ENCODE data around the gene GPS2. TPM values are rescaled to one million over a fixed set of nuclear protein-coding genes. Genes with fewer than 3 reads are reported as not detected.
A peak's percentile ranks its signal among the peaks of the same experiment; 100 is the strongest.

The GPS2 gene
- total RNA-seq, 1 experiment from 2014 or later, result 62.6 TPM

DNA sequence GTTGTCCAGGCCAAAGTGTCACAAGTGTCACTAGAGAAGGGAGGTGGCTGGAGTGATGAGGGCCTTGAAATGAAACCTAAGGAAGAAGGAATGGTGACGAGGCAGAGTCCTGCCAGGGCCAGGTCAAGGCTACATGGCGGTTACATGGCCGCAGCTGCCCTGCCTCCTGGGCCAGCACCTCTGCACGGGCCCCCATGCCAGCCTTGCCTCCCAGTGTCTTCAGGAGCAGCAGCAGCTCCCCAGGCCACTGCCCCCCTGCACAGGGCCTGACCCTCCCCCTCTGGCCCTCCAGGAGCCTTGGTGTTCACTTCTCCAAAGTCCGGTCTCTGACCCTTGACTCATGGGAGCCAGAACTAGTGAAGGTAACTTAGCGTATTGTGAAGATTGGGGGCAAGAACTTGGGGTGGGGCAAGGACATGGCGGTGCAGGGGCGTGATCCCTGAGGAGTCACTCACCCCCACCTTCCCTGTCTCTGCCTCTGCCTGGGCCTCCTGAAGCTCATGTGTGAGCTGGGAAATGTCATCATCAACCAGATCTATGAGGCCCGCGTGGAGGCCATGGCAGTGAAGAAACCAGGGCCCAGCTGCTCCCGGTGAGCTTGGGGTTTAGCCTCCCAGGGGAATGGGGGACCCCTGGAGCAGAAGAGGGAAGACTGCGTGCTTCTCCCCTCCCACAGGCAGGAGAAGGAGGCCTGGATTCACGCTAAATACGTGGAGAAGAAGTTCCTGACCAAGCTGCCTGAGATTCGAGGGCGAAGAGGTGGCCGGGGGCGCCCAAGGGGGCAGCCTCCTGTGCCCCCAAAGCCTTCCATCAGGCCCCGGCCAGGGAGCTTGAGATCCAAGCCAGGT lies 32.7 kb upstream of the GPS2 start:
- H3K9me3 Mint-ChIP-seq, result no peaks in the 10 kb centered on the region

More for the DNA sequence above, 32.7 kb upstream of the GPS2 start:
- Mint-ChIP-seq H3K27me3 (ENCODE audit: low read depth) (peaks cover 5% of the 10 kb centered on the region), H3K27ac (peak overlapping the region in 1 of 3 experiments; percentile 40; a peak in 1 of 7 replicates), H3K4me3 (peak overlapping the region in 1 of 2 experiments; percentile 40; a peak in 1 of 5 replicates), H3K36me3 (ENCODE audit: insufficient read depth in 1 of 3, low read depth in 3 of 3) (peaks cover 0 to 2% (median 0%) of the 10 kb centered on the region in 3 experiments; a peak in 2 of 7 replicates), H3K4me1 (peaks cover 18 to 20% of the 10 kb centered on the region in 2 experiments)
- H3K18ac ChIP-seq (ENCODE audit: insufficient read length, low read depth, low read length), result no peak overlapping the region
- 0 out of 2 replicates have a peak, but pooled peaks cover 2% of the 10 kb centered on the region for H3K4me1 ChIP-seq (ENCODE audit: insufficient read depth, low read length)
- DNase-seq, result no peak
- no peak overlapping the region for H3K56ac ChIP-seq (ENCODE audit: insufficient read length, low read depth, low read length)
- no peak overlapping the region for H2BK12ac ChIP-seq (ENCODE audit: insufficient read length, low read depth, low read length)
- H4K8ac ChIP-seq (replicated peaks; ENCODE audit: insufficient read length, low read depth, low read length), result no peak overlapping the region
- no peak overlapping the region for H2BK15ac ChIP-seq (ENCODE audit: low read depth, low read length)
- H3T11ph ChIP-seq (ENCODE audit: low read length), result no peak overlapping the region
- no peak overlapping the region for H4K5ac ChIP-seq (ENCODE audit: insufficient read length, low read depth, low read length)
- no peak overlapping the region for H3K4ac ChIP-seq (ENCODE audit: low read depth, low read length)
- no peak overlapping the region for H3K14ac ChIP-seq (ENCODE audit: insufficient read depth, low read length)
- no peaks in the 10 kb centered on the region for H4K20me1 ChIP-seq (ENCODE audit: control insufficient read depth, insufficient read depth, insufficient read length)
- no peak overlapping the region for H3K9ac ChIP-seq (ENCODE audit: extremely low read depth, insufficient read length, low read length)
- no CpG with 5 or more reads among the region's 19 CpGs for WGBS (ENCODE audit: extremely low coverage, insufficient read length, low lambda C conversion rate)
- no peak overlapping the region for H2BK120ac ChIP-seq (ENCODE audit: low read depth, low read length, poor library complexity, severe bottlenecking)
- H2AFZ ChIP-seq (ENCODE audit: low read length), result no peak overlapping the region
- H3K23me2 ChIP-seq (ENCODE audit: insufficient read length, low read depth, low read length, poor library complexity, severe bottlenecking), result peaks cover 12% of the 10 kb centered on the region
- H2AK5ac ChIP-seq (ENCODE audit: insufficient read length, low read length), result no peak overlapping the region
- no peaks in the 10 kb centered on the region for H3K9me3 ChIP-seq (ENCODE audit: control insufficient read depth, low read depth, low read length)
- no peaks in the 10 kb centered on the region for H3K79me1 ChIP-seq (ENCODE audit: insufficient read depth, low read depth, low read length, poor library complexity, severe bottlenecking)
- H2BK5ac ChIP-seq (ENCODE audit: insufficient read length, low read length), result no peak overlapping the region
- H3K27ac ChIP-seq (ENCODE audit: insufficient read length, low read depth, low read length), result no peak overlapping the region
- no peak overlapping the region for H3K4me2 ChIP-seq (ENCODE audit: insufficient read depth, insufficient read length, low read length)
- TF ChIP-seq, protein P1, sequence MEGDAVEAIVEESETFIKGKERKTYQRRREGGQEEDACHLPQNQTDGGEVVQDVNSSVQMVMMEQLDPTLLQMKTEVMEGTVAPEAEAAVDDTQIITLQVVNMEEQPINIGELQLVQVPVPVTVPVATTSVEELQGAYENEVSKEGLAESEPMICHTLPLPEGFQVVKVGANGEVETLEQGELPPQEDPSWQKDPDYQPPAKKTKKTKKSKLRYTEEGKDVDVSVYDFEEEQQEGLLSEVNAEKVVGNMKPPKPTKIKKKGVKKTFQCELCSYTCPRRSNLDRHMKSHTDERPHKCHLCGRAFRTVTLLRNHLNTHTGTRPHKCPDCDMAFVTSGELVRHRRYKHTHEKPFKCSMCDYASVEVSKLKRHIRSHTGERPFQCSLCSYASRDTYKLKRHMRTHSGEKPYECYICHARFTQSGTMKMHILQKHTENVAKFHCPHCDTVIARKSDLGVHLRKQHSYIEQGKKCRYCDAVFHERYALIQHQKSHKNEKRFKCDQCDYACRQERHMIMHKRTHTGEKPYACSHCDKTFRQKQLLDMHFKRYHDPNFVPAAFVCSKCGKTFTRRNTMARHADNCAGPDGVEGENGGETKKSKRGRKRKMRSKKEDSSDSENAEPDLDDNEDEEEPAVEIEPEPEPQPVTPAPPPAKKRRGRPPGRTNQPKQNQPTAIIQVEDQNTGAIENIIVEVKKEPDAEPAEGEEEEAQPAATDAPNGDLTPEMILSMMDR (conservative IDR thresholded peaks at IDR 0.05), result no peak
- no peak overlapping the region for H4K91ac ChIP-seq (ENCODE audit: insufficient read length, low read depth, low read length)
- no peak overlapping the region for H3K23ac ChIP-seq (ENCODE audit: insufficient read length, low read depth, low read length)
- no peaks in the 10 kb centered on the region for H3K79me2 ChIP-seq (ENCODE audit: insufficient read depth, low read length)
- H3K27me3 ChIP-seq (ENCODE audit: insufficient read depth, low read length), result no peaks in the 10 kb centered on the region
- no peak overlapping the region for H2BK20ac ChIP-seq (ENCODE audit: low read depth, low read length, poor library complexity, severe bottlenecking)

Data from H9 (cell line).